Stimulated activated CD4-positive, alpha-beta T cell treated with anti-CD3 and anti-CD28 coated beads, Interleukin-1b, Interleukin-23, amount 100 ng/mL, for 48 hours (primary cell): ENCODE results near the gene MPC2.

ENCODE experiments used
- DNase-seq: peaks from one replicate; pipeline ENCODE4 v3.0.0-alpha.2; 2020

Gene MPC2

GRCh38 chr1:167936930-167937708 lies at the start of gene MPC2:
MPC2 (minus strand) TSS chr1:167937072; CDS start chr1:167935841, 1,231 bp downstream.
- DNase-seq: peak; percentile 53

- DNase-seq: peak; percentile 11
Measured at GRCh38 chr1:167984886-167985489, 48.1 kb upstream of the MPC2 start.

- DNase-seq: no peak
Measured at GRCh38 chr1:167983797-167984420, 47.0 kb upstream of the MPC2 start.

GRCh38 chr1:167981933-167982332 lies 45.1 kb upstream of the MPC2 start:
- no peak for DNase-seq

DNA sequence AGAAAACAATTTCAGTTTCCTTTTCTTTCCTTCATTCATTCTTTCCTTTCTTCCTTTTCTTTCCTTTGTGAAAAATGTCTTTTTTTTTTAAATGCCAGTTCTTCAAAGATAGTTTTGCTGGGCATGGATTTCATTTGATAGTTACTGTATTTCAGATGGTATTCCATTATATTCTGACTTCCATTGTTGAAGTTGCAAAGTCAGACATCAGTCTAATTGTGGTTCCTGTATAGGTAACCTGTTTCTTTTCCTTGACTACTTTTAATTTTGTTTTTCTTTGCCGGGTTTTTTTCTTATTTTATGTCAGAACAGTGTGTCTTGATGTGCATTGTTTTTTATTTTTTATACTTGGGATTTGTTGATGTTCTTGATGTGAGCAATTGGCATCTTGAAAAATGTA lies 40.4 kb upstream of the MPC2 start:
- DNase-seq: no peak

DNA sequence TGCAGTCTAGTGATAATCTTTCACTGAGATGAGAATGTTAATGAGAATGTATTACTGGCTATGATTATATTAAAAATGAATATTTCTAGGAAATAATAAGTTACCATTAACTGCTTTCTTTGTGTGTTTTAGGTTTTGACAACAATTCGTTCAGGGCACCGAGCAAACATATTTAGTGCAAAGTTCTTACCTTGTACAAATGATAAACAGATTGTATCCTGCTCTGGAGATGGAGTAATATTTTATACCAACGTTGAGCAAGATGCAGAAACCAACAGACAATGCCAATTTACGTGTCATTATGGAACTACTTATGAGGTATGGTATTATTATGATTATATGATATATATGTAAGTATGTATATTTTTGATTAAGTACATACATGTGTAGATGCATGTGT lies 37.8 kb upstream of the MPC2 start:
- no peak for DNase-seq

GRCh38 chr1:167973832-167974231 lies 37.0 kb upstream of the MPC2 start:
- no peak for DNase-seq

DNA sequence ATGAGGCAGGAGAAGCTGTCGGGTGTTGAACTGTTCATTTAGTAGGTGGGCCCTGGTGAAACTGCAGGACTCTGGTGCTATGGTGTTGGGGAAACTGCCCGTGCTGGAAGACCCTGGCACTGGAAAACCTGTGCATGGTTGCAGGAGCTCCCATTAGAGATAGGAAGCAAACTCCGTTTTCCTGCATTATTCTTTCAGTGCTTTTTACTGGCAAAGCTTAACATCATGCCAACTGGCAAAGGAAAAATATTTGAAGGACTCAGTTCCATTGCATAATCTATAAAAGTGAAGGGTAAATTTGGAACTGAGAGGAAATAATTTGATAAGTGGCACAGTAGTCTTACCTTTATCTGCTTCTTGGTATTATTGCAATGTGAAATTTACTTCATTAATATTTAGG lies 31.7 kb upstream of the MPC2 start:
- no peak for DNase-seq

GRCh38 chr1:167966050-167966449 lies 29.2 kb upstream of the MPC2 start:
- no peak for DNase-seq

DNA sequence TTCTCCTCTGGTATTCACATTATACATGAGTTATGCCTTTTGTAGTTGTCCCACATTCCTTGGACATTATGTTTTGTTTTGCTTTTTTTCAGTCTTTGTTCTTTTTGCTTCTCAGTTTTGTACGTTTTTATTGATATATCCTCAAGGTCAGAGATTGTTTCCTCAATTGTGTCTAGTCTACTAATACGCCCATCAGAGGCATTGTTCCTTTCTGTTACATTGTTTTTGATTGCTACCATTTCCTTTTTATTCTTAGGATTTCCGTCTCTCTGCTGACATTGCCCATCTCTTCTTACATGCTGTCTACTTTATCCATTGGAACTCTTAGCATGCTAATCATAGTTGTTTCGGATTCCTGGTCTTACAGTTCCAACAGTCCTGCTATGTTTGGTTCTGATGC lies 27.8 kb upstream of the MPC2 start:
- no peak for DNase-seq

DNA sequence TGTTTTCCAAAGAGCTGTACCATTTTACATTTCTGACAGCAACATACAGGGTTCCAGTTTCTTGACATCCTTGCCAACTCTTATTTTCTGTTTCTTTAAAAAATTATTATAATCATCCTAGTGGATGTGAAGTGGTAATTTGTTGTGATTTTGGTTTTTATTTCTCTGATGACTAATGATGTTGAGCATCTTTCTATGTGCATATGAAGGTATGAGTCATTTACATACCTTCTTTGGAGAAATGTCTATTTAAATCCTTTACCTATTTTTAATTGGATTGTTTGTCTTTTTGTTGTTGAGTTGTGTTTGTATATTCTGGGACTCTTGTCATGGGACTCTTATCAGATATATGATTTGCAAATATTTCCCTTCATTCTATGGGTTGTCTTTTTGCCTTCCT lies 20.8 kb upstream of the MPC2 start:
- DNase-seq: no peak

DNA sequence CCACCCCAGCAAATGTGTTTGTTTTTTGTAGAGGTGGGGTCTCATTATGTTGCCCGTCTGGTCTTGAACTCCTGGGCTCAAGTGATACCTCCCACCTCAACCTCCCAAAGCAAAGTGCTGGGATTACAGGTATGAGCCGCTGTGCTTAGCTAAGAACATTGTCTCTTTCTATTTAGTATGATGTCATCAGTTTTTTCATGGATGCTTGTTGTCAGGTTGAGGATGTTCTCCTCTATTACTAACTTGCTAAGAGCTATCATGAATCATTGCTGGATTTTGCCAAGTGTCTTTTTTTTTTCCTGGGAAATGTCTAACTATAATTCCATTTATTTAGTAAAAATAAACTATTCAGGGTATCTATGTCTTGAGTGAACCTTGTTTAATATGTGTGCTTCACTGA lies 19.0 kb upstream of the MPC2 start:
- DNase-seq: no peak

DNA sequence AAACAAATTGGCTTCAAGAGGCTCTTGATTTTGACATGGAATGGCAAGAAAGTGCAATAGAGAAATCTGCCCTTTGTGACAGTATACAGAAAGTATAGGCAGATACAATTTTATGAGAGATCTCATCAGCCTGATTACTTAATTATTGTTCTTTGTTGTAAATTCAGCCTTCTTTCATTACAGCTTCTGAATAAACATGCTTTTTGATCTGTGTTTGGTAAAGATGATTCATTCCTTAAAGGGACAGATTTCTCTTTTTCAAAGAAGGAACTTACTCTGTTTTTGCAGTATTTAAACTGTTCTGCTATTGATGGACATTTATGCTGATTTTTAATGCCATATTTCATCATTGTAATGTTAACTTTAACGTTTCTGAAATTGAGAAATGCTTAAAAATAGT lies 13.7 kb upstream of the MPC2 start:
- DNase-seq: no peak

DNA sequence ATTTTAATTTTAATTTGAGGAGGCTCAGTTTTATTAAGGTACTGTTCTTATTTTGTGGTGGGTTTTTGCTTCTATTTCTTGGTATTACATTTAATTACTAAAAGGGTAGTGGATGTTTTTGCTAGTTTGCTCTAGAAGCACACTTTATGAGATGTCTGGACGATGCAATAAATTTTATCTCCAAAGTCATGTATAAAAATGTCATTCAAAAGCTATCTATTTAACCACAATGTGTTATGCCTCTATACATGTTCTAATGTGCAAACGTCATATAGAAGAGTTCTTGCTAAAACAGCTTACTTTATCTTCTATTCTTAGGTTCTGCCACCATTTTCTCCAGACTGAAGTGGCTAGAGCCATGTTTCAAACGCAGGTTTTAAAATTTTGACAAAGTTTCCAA lies 12.9 kb upstream of the MPC2 start:
- no peak for DNase-seq

GRCh38 chr1:167947733-167948132 lies 10.9 kb upstream of the MPC2 start:
- DNase-seq: no peak

DNA sequence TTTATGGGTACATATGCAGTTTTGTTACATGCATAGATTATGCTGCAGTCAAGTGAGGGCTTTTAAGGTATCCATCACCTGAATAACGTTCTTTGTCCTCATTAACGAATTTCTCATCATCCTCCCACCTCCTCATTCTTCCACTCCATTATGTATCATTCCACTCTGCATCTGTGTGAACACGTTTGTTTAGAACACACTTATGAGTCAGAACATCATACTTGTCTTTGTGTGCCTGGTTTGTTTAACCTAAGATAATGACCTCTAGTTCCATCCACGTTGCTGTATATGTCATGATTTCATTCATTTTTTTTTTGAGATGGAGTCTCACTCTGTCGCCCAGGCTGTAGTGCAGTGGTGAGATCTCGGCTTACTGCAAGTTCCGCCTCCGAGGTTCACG lies 6.7 kb upstream of the MPC2 start:
- DNase-seq: no peak

DNA sequence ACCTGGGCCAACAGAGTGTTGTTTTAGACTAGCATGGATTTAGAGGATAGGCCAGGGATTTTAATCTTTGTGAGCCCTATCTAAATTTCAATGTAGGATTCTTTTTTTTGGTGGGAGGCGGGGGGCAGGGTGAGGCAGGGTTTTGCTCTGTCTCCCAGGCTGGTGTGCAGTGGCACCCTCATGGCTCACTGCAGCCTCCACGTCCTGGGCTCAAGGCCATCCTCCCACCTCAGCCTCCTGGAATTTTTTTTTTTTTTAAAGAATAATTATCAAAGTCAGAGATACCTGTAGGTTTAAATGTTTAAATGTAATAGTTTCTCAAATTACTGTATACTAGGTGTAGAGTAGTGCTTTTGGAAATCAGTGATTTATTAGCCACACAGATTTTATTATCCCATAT lies 3.4 kb upstream of the MPC2 start:
- no peak for DNase-seq

GRCh38 chr1:167938080-167938636 lies 1.3 kb upstream of the MPC2 start:
- no peak for DNase-seq

GRCh38 chr1:167937709-167938010 lies 788 bp upstream of the MPC2 start:
- DNase-seq: no peak

DNA sequence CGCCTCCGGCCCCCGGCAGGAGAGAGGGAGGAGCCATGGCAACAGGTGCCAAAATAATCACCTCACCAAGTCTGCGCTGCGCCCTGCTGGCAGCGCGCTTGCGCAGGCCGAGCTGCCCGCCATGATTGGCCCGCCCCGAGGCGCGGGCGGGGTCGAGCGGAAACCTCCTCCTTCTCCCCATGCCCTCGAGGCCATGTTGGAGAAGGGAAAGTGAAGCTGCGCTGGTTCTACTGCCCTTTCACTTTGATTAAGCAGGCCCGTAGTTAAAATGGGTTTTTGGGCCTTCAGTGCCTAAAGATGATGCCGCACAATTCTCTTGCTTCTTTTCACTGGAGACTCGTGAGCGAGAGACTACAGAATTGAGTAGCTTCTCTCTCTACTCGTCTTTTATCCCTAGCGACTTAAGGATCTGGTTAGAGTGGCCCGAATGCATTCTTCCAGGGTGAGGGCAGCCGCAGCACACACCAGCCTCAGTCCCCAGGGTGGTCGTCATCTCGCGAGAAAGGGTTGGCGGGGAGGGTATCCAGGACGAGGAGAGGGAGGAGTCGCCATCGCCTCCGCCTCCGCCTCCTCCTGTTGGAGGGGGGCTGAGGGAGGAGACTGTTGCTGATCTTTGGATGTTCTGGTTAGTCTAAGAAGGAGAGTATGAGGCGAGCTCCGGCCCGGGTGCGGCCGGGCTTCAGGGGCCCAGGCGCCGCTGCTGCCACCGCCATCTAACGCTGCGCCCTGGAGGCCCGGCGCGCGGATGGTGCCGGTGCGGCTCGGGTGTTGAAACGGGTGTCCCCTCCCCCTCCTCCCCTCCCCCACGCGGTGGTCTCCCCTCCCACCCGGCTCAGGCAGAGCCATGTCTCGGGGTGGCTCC lies 573 bp downstream of the MPC2 start, which contains the start of gene DCAF6:
TSS of gene DCAF6 (plus strand) at position 616 of the 862 bp plus-strand sequence. CDS start at position 845, 229 bp downstream.
- peak; percentile 97 for DNase-seq

DNA sequence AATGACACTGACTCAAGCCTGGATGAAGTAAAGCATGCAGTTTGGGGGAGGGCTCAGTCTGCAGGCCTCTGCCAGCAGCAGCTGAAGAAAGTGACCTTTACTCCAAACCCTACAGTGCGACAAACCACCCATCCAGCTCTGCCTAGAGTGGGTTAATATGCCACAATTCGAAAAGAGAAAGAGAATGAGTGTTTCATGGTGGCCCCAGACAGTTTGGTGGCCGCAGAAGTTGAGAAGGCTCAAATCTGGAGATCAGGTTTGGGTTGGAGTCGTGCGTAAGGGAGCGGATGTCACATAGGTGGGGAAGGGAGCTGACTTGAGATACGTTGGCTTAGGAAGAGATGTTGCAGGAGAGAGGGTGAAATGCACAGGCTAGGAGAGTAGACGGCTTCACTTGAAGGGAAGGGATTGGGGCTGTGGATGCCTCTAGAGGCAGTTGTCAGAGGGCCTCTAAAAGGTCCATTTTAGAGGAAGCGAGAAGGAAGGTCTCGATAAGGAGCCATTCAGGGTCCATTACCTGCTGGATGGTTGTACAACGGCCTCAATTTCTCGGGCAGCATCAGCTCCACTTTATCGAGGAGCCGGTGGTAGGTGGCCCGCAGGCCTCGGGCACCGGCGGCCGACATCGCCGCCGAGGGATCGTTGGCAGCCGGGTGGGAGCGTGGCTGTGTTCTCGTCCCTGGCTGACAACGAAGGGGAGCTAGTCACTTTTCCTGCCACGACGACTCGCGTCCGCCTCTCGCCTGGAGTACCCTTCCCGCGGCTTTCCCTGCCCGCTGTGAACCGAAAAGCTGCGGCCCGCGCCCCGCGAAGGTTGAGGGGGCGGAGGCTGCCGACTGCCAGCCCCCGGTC lies 1.4 kb downstream of the MPC2 start:
- DNase-seq: peak; percentile 40
